ENCODE measurements around the gene ZNF311. TPM values are rescaled to one million over a fixed set of nuclear protein-coding genes. Genes with fewer than 3 reads are reported as not detected.

The ZNF311 gene
- total and polyA plus RNA-seq, 9 of the 15 experiments (the other 6 are each of a cell fraction or from before 2014, with no cell fraction given), result 5.1 to 10.0 (median 7.5) TPM

DNA sequence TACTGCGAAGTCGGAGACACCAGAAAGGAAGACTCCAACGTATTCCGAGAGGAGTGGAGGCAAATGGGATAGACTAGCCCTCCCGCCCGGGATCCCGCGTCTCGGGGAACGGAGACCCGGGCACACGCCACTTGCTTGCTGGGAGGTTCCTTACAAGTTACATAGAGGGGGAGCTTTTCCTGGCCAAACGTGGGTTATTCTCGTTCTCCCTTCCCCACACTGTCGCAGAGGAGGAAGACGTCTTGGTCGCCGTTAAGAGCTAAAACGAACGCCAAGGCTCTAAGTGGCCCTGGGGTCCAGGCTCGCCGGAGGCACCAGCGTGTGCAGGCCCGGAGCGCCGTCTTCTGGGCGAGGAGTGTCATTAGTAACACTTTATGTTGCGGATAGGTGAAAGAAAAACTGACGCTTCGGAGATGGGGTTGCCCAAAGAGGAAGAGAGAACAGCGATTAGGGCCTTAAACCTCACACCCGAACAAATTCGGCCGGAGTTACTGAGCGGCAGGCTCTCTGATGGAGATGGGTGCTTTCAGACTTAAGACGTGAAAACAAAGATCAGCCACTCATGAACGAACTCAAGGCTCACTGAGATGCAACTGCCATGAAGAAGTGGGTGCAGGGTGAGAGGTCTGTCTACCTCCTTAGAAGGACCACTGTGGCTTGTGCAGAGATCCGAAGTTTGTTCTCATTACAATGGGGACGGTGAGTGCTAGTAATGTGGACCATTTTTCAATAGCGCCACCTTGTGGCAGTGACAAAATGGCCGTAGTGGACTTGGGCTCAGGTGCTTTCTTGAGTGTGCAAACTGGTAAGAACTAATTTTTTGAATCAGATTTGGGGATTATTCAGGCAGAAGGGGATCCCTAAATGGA is 11.7 kb upstream of the ZNF311 start (continued):
- TF ChIP-seq KHSRP (IDR thresholded peaks at IDR 0.05) (no peak), STAG1 (CRISPR knock-in tag; IDR thresholded peaks at IDR 0.05; ENCODE audit: borderline replicate concordance) (peak; percentile 82), SUPT5H (IDR thresholded peaks at IDR 0.05) (0 out of 2 replicates have a peak, but pooled peaks have one; percentile 22), BRD9 (IDR thresholded peaks at IDR 0.05; ENCODE audit: low read depth, partially characterized antibody) (peak; percentile 97), MTA3 (IDR thresholded peaks at IDR 0.05; ENCODE audit: borderline replicate concordance) (peak; percentile 67; the same call in 1 of the 2 replicates), TBL1XR1 (IDR thresholded peaks at IDR 0.05; ENCODE audit: low read length in 2 of 2) (no peak), ZNF41 (CRISPR knock-in tag; conservative IDR thresholded peaks at IDR 0.05) (no peak), SMARCB1 (IDR thresholded peaks at IDR 0.05; ENCODE audit: insufficient read length, low read depth) (no peak), NR2C2 (CRISPR knock-in tag; IDR thresholded peaks at IDR 0.05) (0 out of 2 replicates have a peak, but pooled peaks have one; percentile 42), NR2C2 (tag; IDR thresholded peaks at IDR 0.05) (no peak), PHTF2 (CRISPR knock-in tag; IDR thresholded peaks at IDR 0.05) (no peak), CBX1 (IDR thresholded peaks at IDR 0.05; ENCODE audit: low read depth) (0 out of 2 replicates have a peak, but pooled peaks have one; percentile 40), CREM (IDR thresholded peaks at IDR 0.05; ENCODE audit: low read depth) (peak; percentile 77), ETV5 (CRISPR knock-in tag; IDR thresholded peaks at IDR 0.05; ENCODE audit: low read depth) (peak; percentile 54), ZNF24 (IDR thresholded peaks at IDR 0.05) (peak; percentile 28; the same call in 1 of the 2 replicates)
- TF ChIP-seq, protein P1, sequence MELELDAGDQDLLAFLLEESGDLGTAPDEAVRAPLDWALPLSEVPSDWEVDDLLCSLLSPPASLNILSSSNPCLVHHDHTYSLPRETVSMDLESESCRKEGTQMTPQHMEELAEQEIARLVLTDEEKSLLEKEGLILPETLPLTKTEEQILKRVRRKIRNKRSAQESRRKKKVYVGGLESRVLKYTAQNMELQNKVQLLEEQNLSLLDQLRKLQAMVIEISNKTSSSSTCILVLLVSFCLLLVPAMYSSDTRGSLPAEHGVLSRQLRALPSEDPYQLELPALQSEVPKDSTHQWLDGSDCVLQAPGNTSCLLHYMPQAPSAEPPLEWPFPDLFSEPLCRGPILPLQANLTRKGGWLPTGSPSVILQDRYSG (tag; conservative IDR thresholded peaks at IDR 0.05; ENCODE audit: low read depth), result no peak; the same call in 1 of the 2 replicates
- TF ChIP-seq, protein P2, sequence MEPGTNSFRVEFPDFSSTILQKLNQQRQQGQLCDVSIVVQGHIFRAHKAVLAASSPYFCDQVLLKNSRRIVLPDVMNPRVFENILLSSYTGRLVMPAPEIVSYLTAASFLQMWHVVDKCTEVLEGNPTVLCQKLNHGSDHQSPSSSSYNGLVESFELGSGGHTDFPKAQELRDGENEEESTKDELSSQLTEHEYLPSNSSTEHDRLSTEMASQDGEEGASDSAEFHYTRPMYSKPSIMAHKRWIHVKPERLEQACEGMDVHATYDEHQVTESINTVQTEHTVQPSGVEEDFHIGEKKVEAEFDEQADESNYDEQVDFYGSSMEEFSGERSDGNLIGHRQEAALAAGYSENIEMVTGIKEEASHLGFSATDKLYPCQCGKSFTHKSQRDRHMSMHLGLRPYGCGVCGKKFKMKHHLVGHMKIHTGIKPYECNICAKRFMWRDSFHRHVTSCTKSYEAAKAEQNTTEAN (CRISPR knock-in tag; IDR thresholded peaks at IDR 0.05), result 0 out of 2 replicates have a peak, but pooled peaks have one; percentile 26
- TF ChIP-seq, protein P3, sequence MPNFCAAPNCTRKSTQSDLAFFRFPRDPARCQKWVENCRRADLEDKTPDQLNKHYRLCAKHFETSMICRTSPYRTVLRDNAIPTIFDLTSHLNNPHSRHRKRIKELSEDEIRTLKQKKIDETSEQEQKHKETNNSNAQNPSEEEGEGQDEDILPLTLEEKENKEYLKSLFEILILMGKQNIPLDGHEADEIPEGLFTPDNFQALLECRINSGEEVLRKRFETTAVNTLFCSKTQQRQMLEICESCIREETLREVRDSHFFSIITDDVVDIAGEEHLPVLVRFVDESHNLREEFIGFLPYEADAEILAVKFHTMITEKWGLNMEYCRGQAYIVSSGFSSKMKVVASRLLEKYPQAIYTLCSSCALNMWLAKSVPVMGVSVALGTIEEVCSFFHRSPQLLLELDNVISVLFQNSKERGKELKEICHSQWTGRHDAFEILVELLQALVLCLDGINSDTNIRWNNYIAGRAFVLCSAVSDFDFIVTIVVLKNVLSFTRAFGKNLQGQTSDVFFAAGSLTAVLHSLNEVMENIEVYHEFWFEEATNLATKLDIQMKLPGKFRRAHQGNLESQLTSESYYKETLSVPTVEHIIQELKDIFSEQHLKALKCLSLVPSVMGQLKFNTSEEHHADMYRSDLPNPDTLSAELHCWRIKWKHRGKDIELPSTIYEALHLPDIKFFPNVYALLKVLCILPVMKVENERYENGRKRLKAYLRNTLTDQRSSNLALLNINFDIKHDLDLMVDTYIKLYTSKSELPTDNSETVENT (CRISPR knock-in tag; IDR thresholded peaks at IDR 0.05), result 0 out of 2 replicates have a peak, but pooled peaks have one; percentile 9
- TF ChIP-seq, protein P4, sequence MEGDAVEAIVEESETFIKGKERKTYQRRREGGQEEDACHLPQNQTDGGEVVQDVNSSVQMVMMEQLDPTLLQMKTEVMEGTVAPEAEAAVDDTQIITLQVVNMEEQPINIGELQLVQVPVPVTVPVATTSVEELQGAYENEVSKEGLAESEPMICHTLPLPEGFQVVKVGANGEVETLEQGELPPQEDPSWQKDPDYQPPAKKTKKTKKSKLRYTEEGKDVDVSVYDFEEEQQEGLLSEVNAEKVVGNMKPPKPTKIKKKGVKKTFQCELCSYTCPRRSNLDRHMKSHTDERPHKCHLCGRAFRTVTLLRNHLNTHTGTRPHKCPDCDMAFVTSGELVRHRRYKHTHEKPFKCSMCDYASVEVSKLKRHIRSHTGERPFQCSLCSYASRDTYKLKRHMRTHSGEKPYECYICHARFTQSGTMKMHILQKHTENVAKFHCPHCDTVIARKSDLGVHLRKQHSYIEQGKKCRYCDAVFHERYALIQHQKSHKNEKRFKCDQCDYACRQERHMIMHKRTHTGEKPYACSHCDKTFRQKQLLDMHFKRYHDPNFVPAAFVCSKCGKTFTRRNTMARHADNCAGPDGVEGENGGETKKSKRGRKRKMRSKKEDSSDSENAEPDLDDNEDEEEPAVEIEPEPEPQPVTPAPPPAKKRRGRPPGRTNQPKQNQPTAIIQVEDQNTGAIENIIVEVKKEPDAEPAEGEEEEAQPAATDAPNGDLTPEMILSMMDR (IDR thresholded peaks at IDR 0.05 in 2 of 3, conservative IDR thresholded peaks at IDR 0.05 in 1 of 3; ENCODE audit: insufficient read depth in 2 of 3, low read depth in 1 of 3, low read length in 3 of 3), result peak; percentile 90 to 93 (median 93)
- TF ChIP-seq, protein P5, sequence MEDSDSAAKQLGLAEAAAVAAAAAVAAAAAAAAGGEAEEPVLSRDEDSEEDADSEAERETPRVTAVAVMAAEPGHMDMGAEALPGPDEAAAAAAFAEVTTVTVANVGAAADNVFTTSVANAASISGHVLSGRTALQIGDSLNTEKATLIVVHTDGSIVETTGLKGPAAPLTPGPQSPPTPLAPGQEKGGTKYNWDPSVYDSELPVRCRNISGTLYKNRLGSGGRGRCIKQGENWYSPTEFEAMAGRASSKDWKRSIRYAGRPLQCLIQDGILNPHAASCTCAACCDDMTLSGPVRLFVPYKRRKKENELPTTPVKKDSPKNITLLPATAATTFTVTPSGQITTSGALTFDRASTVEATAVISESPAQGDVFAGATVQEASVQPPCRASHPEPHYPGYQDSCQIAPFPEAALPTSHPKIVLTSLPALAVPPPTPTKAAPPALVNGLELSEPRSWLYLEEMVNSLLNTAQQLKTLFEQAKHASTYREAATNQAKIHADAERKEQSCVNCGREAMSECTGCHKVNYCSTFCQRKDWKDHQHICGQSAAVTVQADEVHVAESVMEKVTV (CRISPR knock-in tag; IDR thresholded peaks at IDR 0.05), result peak; percentile 79
